Spleen (tissue), 13 donors: ENCODE data around the gene CCN5. TPM values are rescaled to one million over a fixed set of nuclear protein-coding genes. Genes with fewer than 3 reads are reported as not detected.
"Not testable (repeated sequence)": the region's sequence is repeated elsewhere in the genome, so short reads cannot be mapped to it uniquely, and the experiment has no call there.

Experiments used
- DNase-seq: peaks from one replicate; pipeline ENCODE4 v3.0.0-alpha.2; 2020
- H3K27ac ChIP-seq, 8 donors: fragments of 200-600 bp; sonication (generic) in 7 of 8; 1 replicate in 4 of 8; 2 replicates in 4 of 8; pipeline versions ENCODE4 v1.5.0 to v1.8.0; 2016 to 2021; ENCODE audit warnings: inconsistent platforms in 4 of 8, mild to moderate bottlenecking in 4 of 8, moderate library complexity in 1 of 8
- H3K27me3 ChIP-seq, 7 donors: fragments of 200-600 bp; sonication (generic) in 6 of 7; replicated peaks in 1 of 7; 1 replicate in 4 of 7; 2 replicates in 3 of 7; pipeline versions ENCODE4 v1.5.0 to v1.8.0; 2016 to 2021; ENCODE audit warnings: inconsistent platforms in 3 of 7, mild to moderate bottlenecking in 1 of 7
- H3K36me3 ChIP-seq, 6 donors: fragments of 200-600 bp; sonication (generic) in 5 of 6; 1 replicate in 4 of 6; 2 replicates in 2 of 6; pipeline versions ENCODE4 v1.5.0 to v1.8.0; 2016 to 2021; ENCODE audit warnings: inconsistent platforms in 2 of 6
- H3K4me1 ChIP-seq, 6 donors: fragments of 200-600 bp; sonication (generic) in 5 of 6; 1 replicate in 3 of 6; 2 replicates in 3 of 6; pipeline versions ENCODE4 v1.5.0 to v1.8.0; 2016 to 2021; ENCODE audit warnings: inconsistent platforms in 3 of 6
- H3K4me3 ChIP-seq, 8 donors: fragments of 200-600 bp; sonication (generic) in 7 of 8; 1 replicate in 4 of 8; 2 replicates in 4 of 8; pipeline versions ENCODE4 v1.5.0 to v1.8.0; 2016 to 2021; ENCODE audit warnings: inconsistent platforms in 4 of 8, mild to moderate bottlenecking in 4 of 8, moderate library complexity in 2 of 8
- H3K9me3 ChIP-seq, 8 donors: fragments of 200-600 bp; sonication (generic) in 7 of 8; 1 replicate in 4 of 8; 2 replicates in 4 of 8; pipeline versions ENCODE4 v1.5.0 to v1.8.0; 2016 to 2021; ENCODE audit warnings: inconsistent platforms in 4 of 8
- POLR2A ChIP-seq, 3 donors: fragments of 450-650 bp; IDR thresholded peaks; one replicate each; pipeline ENCODE4 v1.5.1; 2017; ENCODE audit warnings: antibody characterized with exemption in 3 of 3, mild to moderate bottlenecking in 1 of 3
- POLR2AphosphoS5 ChIP-seq, 3 donors: sonication (generic); formaldehyde crosslinking; IDR thresholded peaks; one replicate each; pipeline ENCODE4 v1.5.1; 2017; ENCODE audit warnings: antibody characterized with exemption in 3 of 3
- WGBS, 5 donors: extraction: QIAGEN DNeasy Blood & Tissue Kit in 3 of 5; methylation state at CpG; one replicate each; pipeline versions ENCODE4 v1.1.5 to v1.1.7; 2013 to 2018; 5-methylcytosine and 5-hydroxymethylcytosine counted together
- intact Hi-C: fragments of 100-400 bp; cut with DNase I; formaldehyde crosslinking; loops from one replicate; pipeline ENCODE4 v1.15.0; 2023; ENCODE audit warnings: low total_unique reads
- long read RNA-seq, 2 donors: transcript quantifications; one replicate each; lab custom pipeline, GENCODE V29; 2026
- polyA plus RNA-seq, 3 donors: library from polyadenylated mRNA; stranded (reverse); fragments of 200-250 nt; gene quantifications; one replicate each; pipeline ENCODE4 v1.2.1, GENCODE V29; 2013
- total RNA-seq, 7 donors: library from RNA; depleted of rRNA in 3 of 7; stranded (reverse); fragments of >200 nt in 3 of 7; fragmentation: NEBNext Ultra II Directional in 4 of 7; extraction: Animal tissue kit (Norgen Biotek cat#: 25700) in 4 of 7; gene quantifications; one replicate each; pipeline versions ENCODE4 v1.1.0 to v1.2.1, GENCODE V29; 2016 to 2021
- TF ChIP-seq, protein P1 (sequence below), 11 experiments: fragments of 200-600 bp in 7 of 11; fragments of 450-650 bp in 4 of 11; sonication (generic) in 4 of 11; IDR thresholded peaks in 8 of 11; conservative IDR thresholded peaks in 3 of 11; 1 replicate in 7 of 11; 2 replicates in 4 of 11; pipeline versions ENCODE4 v1.4.0 to v1.8.0; 2016 to 2021; ENCODE audit warnings: antibody characterized with exemption in 11 of 11, inconsistent platforms in 4 of 11, mild to moderate bottlenecking in 1 of 11
- donor health status: healthy with polysubstance abuse.
- donor health status: DM: no; HTN: no; CAD: no; lungs with moderate emphysema.
- donor health status: DM: no; HTN: no; CAD: no.
- donor health status: Bipolar disorder and iron deficiency.
- donor health status: healthy.
- donor health status: DM: no; HTN: no; CAD: no.
- donor health status: DM: yes; HTN: yes; CAD: no.

The CCN5 gene
- 1 to 10 TPM in 4 of 7 donors, under 1 TPM in 2, not detected in 1; 0.51 to 7.4 (median 1.5) TPM for total RNA-seq
- 10 to 100 TPM in 1 of 3 donors, 1 to 10 TPM in 2; 1.3 to 10.6 (median 5.7) TPM for polyA plus RNA-seq
- long read RNA-seq, donor 1: 0 reads
- long read RNA-seq, donor 2: 0 reads

- Histone ChIP-seq H3K27ac (peak within 1 kb of the TSS in 3 of 8 donors; percentile 20 to 57 (median 23)), H3K4me3 (no peak within 1 kb of the TSS), H3K27me3 (no peaks in the 10 kb centered on the region), H3K9me3 (no peaks in the 10 kb centered on the region), H3K4me1 (peaks cover 0 to 18% (median 8%) of the 10 kb centered on the region in 6 donors), H3K36me3 (no peaks in the 10 kb centered on the region)
- TF ChIP-seq POLR2A (IDR thresholded peaks at IDR 0.05) (no peak), POLR2AphosphoS5 (IDR thresholded peaks at IDR 0.05) (peak; percentile 6 to 59 (median 56))
- TF ChIP-seq, protein P1, sequence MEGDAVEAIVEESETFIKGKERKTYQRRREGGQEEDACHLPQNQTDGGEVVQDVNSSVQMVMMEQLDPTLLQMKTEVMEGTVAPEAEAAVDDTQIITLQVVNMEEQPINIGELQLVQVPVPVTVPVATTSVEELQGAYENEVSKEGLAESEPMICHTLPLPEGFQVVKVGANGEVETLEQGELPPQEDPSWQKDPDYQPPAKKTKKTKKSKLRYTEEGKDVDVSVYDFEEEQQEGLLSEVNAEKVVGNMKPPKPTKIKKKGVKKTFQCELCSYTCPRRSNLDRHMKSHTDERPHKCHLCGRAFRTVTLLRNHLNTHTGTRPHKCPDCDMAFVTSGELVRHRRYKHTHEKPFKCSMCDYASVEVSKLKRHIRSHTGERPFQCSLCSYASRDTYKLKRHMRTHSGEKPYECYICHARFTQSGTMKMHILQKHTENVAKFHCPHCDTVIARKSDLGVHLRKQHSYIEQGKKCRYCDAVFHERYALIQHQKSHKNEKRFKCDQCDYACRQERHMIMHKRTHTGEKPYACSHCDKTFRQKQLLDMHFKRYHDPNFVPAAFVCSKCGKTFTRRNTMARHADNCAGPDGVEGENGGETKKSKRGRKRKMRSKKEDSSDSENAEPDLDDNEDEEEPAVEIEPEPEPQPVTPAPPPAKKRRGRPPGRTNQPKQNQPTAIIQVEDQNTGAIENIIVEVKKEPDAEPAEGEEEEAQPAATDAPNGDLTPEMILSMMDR (IDR thresholded peaks at IDR 0.05 in 8 of 11, conservative IDR thresholded peaks at IDR 0.05 in 3 of 11): no peak
- intact Hi-C loops: no loop called here
- DNase-seq: peak; percentile 85
- WGBS, 5 donors: 39 to 63% (median 49%) methylated on average over 19 to 28 of the region's 28 CpGs
Observed at GRCh38 chr20:44714701-44715498, at the start of gene CCN5. Gene CCN5, plus strand, starts transcription at chr20:44715369. Its CDS starts 22 bp downstream, at chr20:44715391.

DNA sequence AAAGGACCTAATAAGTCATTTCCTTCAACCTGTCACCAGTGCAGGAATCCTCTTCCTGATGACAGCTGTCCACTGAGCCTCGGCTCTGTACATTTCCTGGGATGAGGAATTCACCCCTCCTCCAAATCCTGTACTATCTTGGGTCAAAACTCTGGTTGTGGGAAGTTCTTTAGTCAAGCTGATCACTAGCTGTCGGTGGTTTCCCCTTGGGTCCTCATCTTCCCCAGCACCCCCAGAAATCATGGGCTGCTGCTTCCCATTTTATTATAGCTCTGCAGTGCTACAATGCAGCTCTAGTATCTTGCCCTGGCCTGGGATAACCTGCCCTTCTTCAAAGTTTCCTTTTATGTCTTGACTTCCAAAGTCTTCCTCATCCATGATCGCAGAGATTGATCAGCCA is 49.1 kb upstream of the CCN5 start:
- no peaks in the 10 kb centered on the region for H3K9me3 ChIP-seq
- H3K27me3 ChIP-seq: no peaks in the 10 kb centered on the region
- no peak overlapping the region for H3K27ac ChIP-seq
- no peak for DNase-seq
- intact Hi-C loops: no loop called here
- peaks cover 0 to 28% (median 1%) of the 10 kb centered on the region in 6 donors for H3K4me1 ChIP-seq
- no peak overlapping the region for H3K4me3 ChIP-seq
- no peaks in the 10 kb centered on the region for H3K36me3 ChIP-seq
- TF ChIP-seq POLR2AphosphoS5 (IDR thresholded peaks at IDR 0.05) (no peak), POLR2A (IDR thresholded peaks at IDR 0.05) (no peak)
- TF ChIP-seq, protein P1 (IDR thresholded peaks at IDR 0.05 in 8 of 11, conservative IDR thresholded peaks at IDR 0.05 in 3 of 11): no peak
- WGBS, 5 donors: 52 to 65% (median 64%) methylated on average over 3 of the region's 3 CpGs

DNA sequence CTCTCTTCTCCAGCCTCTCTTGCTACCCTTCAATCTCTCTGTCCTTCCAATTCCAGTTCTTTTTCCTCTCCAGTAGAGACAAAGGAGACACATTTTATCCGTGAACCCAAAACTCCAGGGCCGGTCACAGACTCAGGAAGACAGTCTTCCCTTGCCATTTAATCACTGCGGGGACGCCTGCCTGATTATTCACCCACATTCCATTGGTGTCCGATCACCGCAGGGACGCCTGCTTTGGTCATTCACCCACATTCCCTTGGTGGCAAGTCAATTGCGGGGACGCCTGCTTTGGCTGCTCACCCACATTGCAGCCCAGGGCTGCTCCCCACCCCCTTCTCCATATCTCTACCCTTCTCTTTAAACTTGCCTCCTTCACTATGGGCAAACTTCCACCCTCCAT is 44.3 kb upstream of the CCN5 start:
- H3K27me3 ChIP-seq, DNase-seq, H3K9me3 ChIP-seq, H3K36me3 ChIP-seq, intact Hi-C loops: not testable (repeated sequence)
- 86 to 93% (median 89%) methylated on average over 9 of the region's 9 CpGs for WGBS, 5 donors
- peaks cover 0 to 23% (median 0%) of the 10 kb centered on the region in 6 donors for H3K4me1 ChIP-seq
- H3K4me3 ChIP-seq: peak overlapping the region in 4 of 8 donors; percentile 1 to 49 (median 19)
- peak overlapping the region in 1 of 8 donors; percentile 69 for H3K27ac ChIP-seq

DNA sequence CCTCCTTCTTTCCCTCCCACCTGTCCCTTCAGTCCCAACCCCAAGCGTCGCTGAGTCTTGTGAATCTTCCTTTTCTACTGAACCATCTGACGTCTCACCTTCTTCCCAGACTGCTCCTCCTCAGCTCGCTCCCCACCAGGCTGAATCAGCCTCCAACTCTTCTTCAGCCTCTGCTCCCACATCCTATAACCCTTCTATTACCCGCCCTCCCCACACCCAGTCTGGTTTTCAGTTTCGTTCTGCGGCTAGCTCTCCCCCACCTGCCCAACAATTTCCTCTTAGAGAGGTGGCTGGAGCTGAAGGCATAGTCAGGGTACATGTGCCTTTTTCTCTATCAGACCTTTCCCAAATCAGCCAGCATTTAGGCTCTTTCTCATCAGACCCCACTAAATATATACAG is 43.6 kb upstream of the CCN5 start:
- intact Hi-C loops, H3K36me3 ChIP-seq, H3K9me3 ChIP-seq, H3K27me3 ChIP-seq: not testable (repeated sequence)
- TF ChIP-seq POLR2AphosphoS5 (IDR thresholded peaks at IDR 0.05): peak in 1 of 3 donors; percentile 14
- Histone ChIP-seq H3K4me3 (peak overlapping the region in 4 of 8 donors; percentile 1 to 49 (median 19)), H3K27ac (peak overlapping the region in 5 of 8 donors; percentile 27 to 69 (median 56)), H3K4me1 (peaks cover 0 to 23% (median 0%) of the 10 kb centered on the region in 6 donors)
- WGBS, 5 donors: 26 to 41% (median 38%) methylated on average over 6 of the region's 7 CpGs
- DNase-seq: peak; percentile 87

GRCh38 chr20:44672318-44672902 is 42.8 kb upstream of the CCN5 start:
- H3K9me3 ChIP-seq, H3K27me3 ChIP-seq, intact Hi-C loops, DNase-seq, H3K36me3 ChIP-seq, H3K4me3 ChIP-seq: not testable (repeated sequence)
- H3K4me1 ChIP-seq: peaks cover 0 to 23% (median 0%) of the 10 kb centered on the region in 6 donors
- H3K27ac ChIP-seq: peak overlapping the region in 4 of 8 donors; percentile 24 to 65 (median 54)
- WGBS, 5 donors: 87 to 90% (median 88%) methylated on average over 23 of the region's 23 CpGs
